Measurements from ENCODE around the gene CRYZL1. TPM values are rescaled to one million over a fixed set of nuclear protein-coding genes. Genes with fewer than 3 reads are reported as not detected.
"Not testable (repeated sequence)": the region's sequence is repeated elsewhere in the genome, so short reads cannot be mapped to it uniquely, and the experiment has no call there.

Gene CRYZL1
- total RNA-seq: 10 to 100 TPM; 39.2 to 45.7 TPM

DNA sequence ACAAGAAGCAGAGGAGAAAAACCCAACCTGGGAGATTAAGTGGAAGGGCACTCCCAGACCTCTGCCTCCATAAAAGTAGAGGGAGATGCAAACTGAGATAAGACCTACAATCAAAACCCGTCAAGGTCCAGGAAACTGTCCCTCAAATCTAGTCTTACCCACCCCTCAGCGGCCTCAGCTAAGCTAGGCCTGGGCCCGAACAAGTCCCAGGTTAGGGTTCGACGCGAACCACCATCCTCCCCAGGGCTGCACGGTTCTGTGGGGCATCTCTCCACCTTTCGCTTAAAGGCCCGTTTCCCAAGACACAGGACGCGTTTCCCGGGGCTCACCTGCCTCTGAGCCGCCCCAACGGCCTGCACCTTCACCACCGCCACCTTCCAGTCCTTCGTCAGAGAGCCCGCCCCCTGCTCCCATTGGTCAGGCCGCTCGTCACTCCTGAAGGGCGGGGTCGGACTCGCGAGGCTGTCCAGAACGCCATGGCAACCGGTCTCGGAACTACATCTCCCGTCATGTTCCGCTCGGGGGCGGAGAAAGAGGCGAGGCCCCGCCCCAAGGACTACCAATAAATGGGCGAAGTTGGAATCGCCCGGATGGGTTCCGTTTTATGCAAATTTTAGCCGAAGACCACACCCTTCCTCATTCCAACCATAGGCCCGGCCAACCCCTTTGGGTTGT, at the start of gene CRYZL1:
CRYZL1 (minus strand) TSS at position 390 of the 675 bp plus-strand sequence. CDS start 10,190 bp downstream, outside the sequence.
- Mint-ChIP-seq H3K27me3 (peaks cover 28% of the 10 kb centered on the region), H3K4me1 (peaks cover 17% of the 10 kb centered on the region), H3K9me3 (no peaks in the 10 kb centered on the region), H3K4me3 (peak within 1 kb of the TSS; percentile 99), H3K27ac (peak within 1 kb of the TSS; percentile 94), H3K36me3 (peaks cover 8% of the 10 kb centered on the region)
- DNase-seq (peak; percentile 99), ATAC-seq (ENCODE audit: low read depth) (peak; percentile 79)
- POLR2A ChIA-PET: interaction anchor here (1.5 kb wide), 1 partner anchor 161 kb away, joined by 5 read pairs; the partner anchor contains the start of gene TMEM50B

DNA sequence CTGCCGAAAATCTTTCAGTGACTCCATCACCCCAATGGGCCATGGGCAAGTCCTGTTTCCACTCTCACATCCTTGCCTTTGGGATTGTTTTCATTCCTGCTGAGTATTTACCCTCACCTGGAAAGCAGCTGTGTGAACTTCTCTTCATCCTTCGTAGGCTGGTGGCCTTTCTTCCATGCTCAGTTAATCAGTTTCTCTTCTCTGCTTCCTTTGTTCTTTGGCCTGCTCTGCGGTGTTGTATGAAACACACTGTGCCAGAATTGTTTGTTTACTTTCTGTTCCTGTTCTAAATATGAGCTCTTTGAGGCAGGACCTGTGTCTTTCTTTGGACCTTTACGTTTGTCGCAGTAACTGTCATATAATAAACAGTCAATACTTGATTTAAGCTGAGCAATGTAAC, 49.3 kb upstream of the CRYZL1 start:
- ATAC-seq (ENCODE audit: low read depth) (no peak), DNase-seq (no peak)
- Mint-ChIP-seq H3K4me3 (no peak overlapping the region), H3K27me3 (peaks cover 3% of the 10 kb centered on the region), H3K4me1 (no peaks in the 10 kb centered on the region), H3K9me3 (no peaks in the 10 kb centered on the region), H3K27ac (no peak overlapping the region), H3K36me3 (no peaks in the 10 kb centered on the region)
- POLR2A ChIA-PET: no interaction called here

DNA sequence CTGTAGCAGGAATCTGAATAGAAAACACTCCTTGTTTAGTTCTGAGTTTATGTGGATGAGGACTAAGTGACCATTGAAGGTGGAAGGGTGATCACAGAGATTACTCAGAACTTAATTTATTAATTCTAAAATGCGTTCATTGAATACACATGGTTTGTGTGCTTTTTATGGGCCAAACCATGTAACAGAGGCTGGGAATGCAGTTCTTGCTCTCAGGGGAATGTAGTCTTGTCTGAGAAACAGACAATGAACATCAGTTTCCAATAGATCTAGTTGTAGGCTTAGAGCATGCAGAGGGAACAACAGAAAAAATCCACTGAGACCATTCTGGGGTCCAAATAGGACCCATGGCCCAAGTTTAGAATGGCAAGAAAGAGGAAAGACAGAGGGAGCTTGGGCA, 46.8 kb upstream of the CRYZL1 start:
- Mint-ChIP-seq H3K36me3 (no peaks in the 10 kb centered on the region), H3K9me3 (no peaks in the 10 kb centered on the region), H3K4me3 (no peak overlapping the region), H3K4me1 (no peaks in the 10 kb centered on the region), H3K27me3 (peaks cover 21% of the 10 kb centered on the region), H3K27ac (no peak overlapping the region)
- DNase-seq (no peak), ATAC-seq (ENCODE audit: low read depth) (no peak)
- POLR2A ChIA-PET: no interaction called here

DNA sequence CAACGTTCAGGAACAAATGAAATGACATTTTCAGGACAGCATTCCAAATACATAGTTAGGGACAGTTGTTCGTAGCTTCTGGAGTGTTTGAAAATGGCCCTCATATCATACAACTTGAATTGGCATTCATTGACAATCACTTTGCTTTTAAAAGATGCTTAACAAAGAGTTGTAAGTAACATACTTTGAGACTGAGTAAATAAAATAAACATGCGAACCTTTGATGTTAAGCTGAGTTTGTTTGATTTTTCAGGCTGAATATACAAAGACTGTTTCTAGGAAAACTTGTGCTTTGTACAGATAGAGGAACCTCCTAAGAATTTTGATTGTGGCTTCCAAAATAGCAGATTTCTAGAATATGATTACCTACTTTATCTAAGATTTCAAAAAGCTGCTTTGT, 46.1 kb upstream of the CRYZL1 start:
- Mint-ChIP-seq H3K27ac (no peak overlapping the region), H3K36me3 (no peaks in the 10 kb centered on the region), H3K9me3 (no peaks in the 10 kb centered on the region), H3K4me3 (no peak overlapping the region), H3K4me1 (no peaks in the 10 kb centered on the region), H3K27me3 (peaks cover 21% of the 10 kb centered on the region)
- ATAC-seq (ENCODE audit: low read depth) (no peak), DNase-seq (no peak)
- POLR2A ChIA-PET: no interaction called here

DNA sequence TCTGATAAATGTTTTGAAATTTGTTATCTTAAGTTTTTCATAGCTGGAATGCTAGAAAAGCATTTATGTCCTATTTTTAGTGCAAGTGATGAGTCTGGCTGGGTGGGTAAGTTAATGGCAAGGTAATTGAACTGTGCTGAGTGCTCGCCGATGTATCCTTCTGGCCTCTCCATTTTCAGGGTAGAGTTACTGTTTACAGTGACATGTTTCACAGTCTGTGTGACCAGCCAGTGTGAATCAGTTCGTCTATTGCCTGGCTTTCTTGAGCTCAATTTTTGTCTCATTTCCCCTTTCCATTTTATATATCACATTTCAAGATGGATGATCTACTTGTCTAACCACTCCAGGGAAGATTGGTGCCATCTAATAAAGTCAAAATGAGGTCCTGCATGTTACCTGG, 44.8 kb upstream of the CRYZL1 start:
- no peaks in the 10 kb centered on the region for H3K36me3 Mint-ChIP-seq
- peaks cover 21% of the 10 kb centered on the region for H3K27me3 Mint-ChIP-seq
- POLR2A ChIA-PET: no interaction called here
- H3K9me3 Mint-ChIP-seq: no peaks in the 10 kb centered on the region
- no peak overlapping the region for H3K4me3 Mint-ChIP-seq
- DNase-seq: no peak
- no peaks in the 10 kb centered on the region for H3K4me1 Mint-ChIP-seq
- ATAC-seq (ENCODE audit: low read depth): no peak
- no peak overlapping the region for H3K27ac Mint-ChIP-seq

DNA sequence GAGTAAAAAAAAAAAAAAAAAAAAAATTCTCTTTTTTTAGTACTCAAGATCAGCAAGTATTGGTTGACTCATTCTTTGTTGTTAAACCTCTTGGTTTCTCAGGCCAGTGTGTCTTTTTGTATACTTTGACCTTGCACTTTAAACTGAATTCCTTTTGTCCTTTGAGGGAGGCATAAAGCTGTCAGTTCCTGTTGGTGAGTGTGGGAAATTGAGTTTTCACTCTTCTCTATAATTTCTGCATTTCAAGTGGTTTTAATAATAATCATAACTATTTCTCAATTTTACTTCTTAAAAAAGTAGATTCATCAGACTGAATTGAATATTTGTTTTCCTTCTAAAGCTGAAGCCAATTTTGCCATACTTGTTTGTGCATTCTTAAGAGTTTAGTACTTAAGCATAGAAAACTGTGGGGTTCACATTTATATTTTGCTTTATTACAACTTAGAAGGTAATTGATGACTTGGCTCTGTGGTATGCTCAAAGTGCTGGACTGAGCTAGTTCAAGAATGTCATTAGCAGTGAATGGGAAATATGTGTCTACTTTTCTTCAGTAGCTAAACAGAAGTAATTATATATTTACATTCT, 44.2 kb upstream of the CRYZL1 start:
- no peaks in the 10 kb centered on the region for H3K4me1 Mint-ChIP-seq
- POLR2A ChIA-PET: no interaction called here
- H3K4me3 Mint-ChIP-seq: no peak overlapping the region
- H3K36me3 Mint-ChIP-seq: no peaks in the 10 kb centered on the region
- no peak for DNase-seq
- no peak overlapping the region for H3K27ac Mint-ChIP-seq
- peaks cover 21% of the 10 kb centered on the region for H3K27me3 Mint-ChIP-seq
- ATAC-seq (ENCODE audit: low read depth): no peak
- no peaks in the 10 kb centered on the region for H3K9me3 Mint-ChIP-seq

DNA sequence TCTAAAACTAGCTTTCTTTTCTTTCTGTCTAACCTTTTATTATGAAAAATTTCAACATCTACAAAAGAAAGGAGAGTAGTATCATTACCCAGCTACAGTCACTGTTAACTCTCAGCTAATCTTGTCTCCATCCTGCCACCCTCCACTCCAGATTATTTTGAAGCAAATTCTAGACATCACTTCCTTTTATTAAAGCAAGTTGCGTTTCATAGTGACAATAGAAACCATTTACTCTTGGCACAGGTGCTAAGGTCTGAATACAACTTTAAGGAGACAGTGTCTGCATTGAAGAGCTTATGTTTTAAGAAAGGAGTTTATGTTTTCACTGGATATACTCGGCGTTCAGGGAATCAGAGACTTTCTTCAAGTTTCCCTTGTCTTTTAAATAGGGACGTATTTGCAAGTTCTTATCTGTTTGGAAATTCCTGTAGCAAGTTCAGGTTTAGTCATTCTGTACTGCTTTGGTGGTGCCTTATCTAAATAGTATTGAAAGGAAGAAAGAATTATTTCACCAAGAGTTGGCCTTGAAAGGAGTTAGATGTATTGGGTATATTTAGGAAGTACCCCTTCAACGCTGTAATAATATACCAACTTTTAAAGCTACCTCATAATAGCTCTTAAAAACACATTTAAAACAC, 43.5 kb upstream of the CRYZL1 start:
- Mint-ChIP-seq H3K36me3 (no peaks in the 10 kb centered on the region), H3K4me1 (no peaks in the 10 kb centered on the region), H3K4me3 (no peak overlapping the region), H3K27me3 (peaks cover 21% of the 10 kb centered on the region), H3K27ac (no peak overlapping the region), H3K9me3 (no peaks in the 10 kb centered on the region)
- ATAC-seq (ENCODE audit: low read depth): no peak
- POLR2A ChIA-PET: no interaction called here
- no peak for DNase-seq

DNA sequence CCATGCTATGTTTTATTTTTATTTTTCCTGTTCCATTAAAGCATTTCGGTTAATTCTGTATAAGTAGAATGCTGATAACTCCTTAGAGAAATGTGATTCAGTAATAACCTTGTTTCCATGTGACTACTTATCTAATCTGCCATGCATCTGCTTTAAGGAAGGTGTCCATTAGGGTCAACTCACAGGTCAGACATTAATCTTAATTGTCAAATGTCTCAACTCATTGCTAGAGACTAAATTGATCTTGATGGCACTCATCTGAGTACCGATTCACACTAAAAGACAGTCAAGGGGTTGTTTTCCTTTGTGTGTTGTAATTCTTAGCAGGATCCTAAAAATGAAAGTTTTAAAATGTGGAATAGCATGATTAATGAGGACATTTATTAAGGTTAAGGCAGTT, 42.5 kb upstream of the CRYZL1 start:
- POLR2A ChIA-PET: no interaction called here
- Mint-ChIP-seq H3K9me3 (no peaks in the 10 kb centered on the region), H3K27me3 (peaks cover 21% of the 10 kb centered on the region), H3K4me3 (no peak overlapping the region), H3K27ac (no peak overlapping the region), H3K4me1 (no peaks in the 10 kb centered on the region), H3K36me3 (no peaks in the 10 kb centered on the region)
- DNase-seq (no peak), ATAC-seq (ENCODE audit: low read depth) (no peak)

DNA sequence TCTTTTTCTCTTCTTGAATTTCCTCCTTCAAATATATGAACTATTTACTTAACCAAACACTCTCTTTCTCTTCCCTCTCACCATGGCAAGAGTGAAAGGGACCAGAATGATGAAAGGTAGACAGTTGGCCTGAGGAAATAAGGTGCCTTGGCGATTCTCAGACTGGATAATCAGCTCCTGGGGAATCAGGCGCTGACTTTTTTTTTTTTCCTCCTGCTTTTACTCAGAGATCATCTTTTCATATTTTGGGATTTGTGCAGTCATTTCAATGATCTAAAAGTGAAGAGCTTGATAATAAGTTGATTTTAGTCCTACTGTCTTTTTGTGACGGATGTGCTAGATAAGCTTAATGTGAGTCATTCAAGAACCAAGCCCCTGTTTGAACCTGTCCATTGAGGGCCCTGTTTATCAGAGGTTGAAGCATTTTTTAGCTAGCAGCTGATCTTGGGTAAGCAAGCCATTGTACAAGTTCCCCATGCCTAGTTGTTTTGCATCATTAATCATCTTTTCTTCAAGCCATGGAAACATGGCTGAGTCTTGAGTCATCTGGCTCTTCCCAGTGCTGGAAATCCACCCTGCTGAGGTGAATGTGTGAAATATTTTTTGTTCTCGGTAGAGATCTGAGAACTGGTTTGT, 41.6 kb upstream of the CRYZL1 start:
- H3K4me1 Mint-ChIP-seq: no peaks in the 10 kb centered on the region
- no peak for DNase-seq
- no peak overlapping the region for H3K27ac Mint-ChIP-seq
- H3K27me3 Mint-ChIP-seq: peaks cover 21% of the 10 kb centered on the region
- no peaks in the 10 kb centered on the region for H3K36me3 Mint-ChIP-seq
- POLR2A ChIA-PET: no interaction called here
- no peaks in the 10 kb centered on the region for H3K9me3 Mint-ChIP-seq
- H3K4me3 Mint-ChIP-seq: no peak overlapping the region
- ATAC-seq (ENCODE audit: low read depth): no peak

DNA sequence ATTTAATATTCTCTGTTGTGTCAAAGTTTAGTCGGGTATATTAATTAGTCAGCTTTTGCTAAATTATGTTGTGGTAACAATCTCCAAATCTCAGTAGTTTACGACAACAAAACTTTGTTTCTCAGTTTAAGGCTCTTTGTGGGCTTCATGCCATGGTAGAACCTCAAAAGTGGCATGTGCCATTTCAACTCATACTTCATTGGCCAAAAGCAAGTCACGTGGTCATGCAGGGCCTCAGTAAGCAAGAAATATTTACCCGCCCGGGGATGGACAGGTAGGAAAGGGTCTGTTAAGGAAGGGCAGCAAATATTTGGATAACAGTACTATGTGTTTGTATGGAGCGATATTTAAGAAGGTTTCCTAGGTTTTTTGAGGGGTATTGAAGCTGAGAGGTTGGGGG, 39.3 kb upstream of the CRYZL1 start:
- H3K4me3 Mint-ChIP-seq: no peak overlapping the region
- no peak for DNase-seq
- H3K27me3 Mint-ChIP-seq: peaks cover 18% of the 10 kb centered on the region
- H3K27ac Mint-ChIP-seq: no peak overlapping the region
- no peaks in the 10 kb centered on the region for H3K4me1 Mint-ChIP-seq
- POLR2A ChIA-PET: no interaction called here
- no peaks in the 10 kb centered on the region for H3K9me3 Mint-ChIP-seq
- ATAC-seq (ENCODE audit: low read depth): no peak
- no peaks in the 10 kb centered on the region for H3K36me3 Mint-ChIP-seq

DNA sequence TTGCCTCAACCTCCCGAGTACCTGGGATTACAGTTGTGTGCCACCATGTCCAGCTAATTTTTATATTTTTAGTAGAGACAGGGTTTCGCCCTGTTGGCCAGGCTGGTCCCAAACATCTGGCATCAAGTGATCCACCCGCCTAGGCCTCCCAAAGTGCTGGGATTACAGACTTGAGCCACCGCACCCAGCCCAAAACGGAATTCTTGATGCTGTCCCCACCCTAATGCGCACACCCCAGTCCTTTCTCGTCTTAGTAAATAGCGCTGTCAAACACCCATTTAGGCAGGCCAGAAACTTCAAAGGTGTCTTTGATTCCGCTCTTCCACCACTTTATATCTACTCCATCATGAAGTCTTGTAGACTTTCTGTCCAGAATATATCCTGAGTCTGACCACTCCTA, 35.9 kb upstream of the CRYZL1 start:
- ATAC-seq (ENCODE audit: low read depth) (no peak), DNase-seq (no peak)
- POLR2A ChIA-PET: interaction anchor here (0.7 kb wide), 1 partner anchor 42 kb away, joined by 4 read pairs; no protein-coding TSS in a partner anchor
- no peak overlapping the region for H3K4me3 Mint-ChIP-seq
- H3K36me3 Mint-ChIP-seq: no peaks in the 10 kb centered on the region
- H3K4me1 Mint-ChIP-seq: no peaks in the 10 kb centered on the region
- no peaks in the 10 kb centered on the region for H3K9me3 Mint-ChIP-seq
- H3K27ac Mint-ChIP-seq: no peak overlapping the region
- no peaks in the 10 kb centered on the region for H3K27me3 Mint-ChIP-seq

DNA sequence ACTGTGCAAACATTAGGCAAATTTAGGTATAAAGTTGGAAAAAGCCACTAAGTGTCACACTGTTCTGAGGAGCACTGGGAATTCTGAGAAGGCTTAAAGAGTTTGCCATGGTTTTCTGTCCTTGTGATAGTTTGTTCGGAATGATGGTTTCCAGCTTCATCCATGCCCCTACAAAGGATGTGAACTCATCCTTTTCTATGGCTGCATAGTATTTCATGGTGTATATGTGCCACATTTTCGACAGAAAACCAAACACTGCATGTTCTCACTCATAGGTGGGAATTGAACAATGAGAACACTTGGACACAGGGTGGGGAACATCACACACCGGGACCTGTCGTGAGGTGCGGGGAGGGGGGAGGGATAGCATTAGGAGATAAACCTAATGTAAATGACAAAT, 35.1 kb upstream of the CRYZL1 start:
- not testable (repeated sequence) for H3K4me3 Mint-ChIP-seq

DNA sequence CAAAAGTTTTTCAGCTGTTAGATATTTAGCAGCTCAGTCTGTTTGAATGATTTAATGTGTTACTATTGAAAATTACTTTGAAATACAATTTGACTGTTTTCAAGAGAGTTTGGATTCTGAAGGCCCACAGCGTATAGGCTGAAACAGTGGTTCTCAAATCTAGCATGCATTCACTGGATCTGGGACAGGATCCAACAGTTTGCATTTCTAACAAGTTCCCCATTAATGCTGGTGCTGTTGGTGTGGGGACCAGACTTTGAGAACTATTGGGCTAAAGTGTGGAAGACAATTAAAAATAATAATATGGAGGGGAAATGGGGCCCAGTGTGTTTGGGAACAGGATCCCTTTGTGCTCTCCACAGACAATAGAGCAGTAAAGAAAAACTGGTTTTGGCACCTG, 32.7 kb upstream of the CRYZL1 start:
- H3K4me1 Mint-ChIP-seq: no peaks in the 10 kb centered on the region
- no peaks in the 10 kb centered on the region for H3K36me3 Mint-ChIP-seq
- no peak for ATAC-seq (ENCODE audit: low read depth)

More for the DNA sequence above, 35.1 kb upstream of the CRYZL1 start:
- H3K9me3 Mint-ChIP-seq; H3K27me3 Mint-ChIP-seq; H3K4me1 Mint-ChIP-seq; ATAC-seq (ENCODE audit: low read depth); H3K27ac Mint-ChIP-seq; DNase-seq; POLR2A ChIA-PET; H3K36me3 Mint-ChIP-seq: not testable (repeated sequence)

DNA sequence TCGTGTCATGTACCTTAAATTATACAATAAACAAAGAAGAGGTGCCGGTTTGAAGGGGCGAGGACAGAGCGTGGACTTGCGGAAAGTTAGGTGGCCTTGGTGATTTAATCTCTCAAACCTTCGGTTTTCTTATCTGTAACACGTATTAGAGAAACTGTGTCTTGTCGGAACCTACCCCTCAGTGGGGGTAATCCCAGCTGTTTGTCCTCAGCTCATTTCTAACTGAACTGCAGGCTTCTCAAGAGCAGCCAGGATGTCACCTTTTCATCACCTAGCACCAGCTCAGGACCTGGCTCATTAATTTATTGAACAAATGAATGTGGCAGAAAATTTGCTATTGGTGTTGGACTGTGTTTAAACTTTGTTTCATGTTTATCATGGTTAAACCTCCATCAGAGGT, 31.9 kb upstream of the CRYZL1 start:
- POLR2A ChIA-PET: no interaction called here
- no peaks in the 10 kb centered on the region for H3K4me1 Mint-ChIP-seq

More for the DNA sequence above, 32.7 kb upstream of the CRYZL1 start:
- POLR2A ChIA-PET: no interaction called here
- Mint-ChIP-seq H3K27ac (no peak overlapping the region), H3K9me3 (no peaks in the 10 kb centered on the region), H3K4me3 (no peak overlapping the region), H3K27me3 (no peaks in the 10 kb centered on the region)
- no peak for DNase-seq

More for the DNA sequence above, 31.9 kb upstream of the CRYZL1 start:
- H3K27ac Mint-ChIP-seq: no peak overlapping the region
- no peaks in the 10 kb centered on the region for H3K9me3 Mint-ChIP-seq
- H3K4me3 Mint-ChIP-seq: no peak overlapping the region
- ATAC-seq (ENCODE audit: low read depth) (no peak), DNase-seq (no peak)
- no peaks in the 10 kb centered on the region for H3K27me3 Mint-ChIP-seq
- H3K36me3 Mint-ChIP-seq: no peaks in the 10 kb centered on the region

Data from activated naive CD8-positive, alpha-beta T cell treated with anti-CD3 and anti-CD28 coated beads, Interleukin-2, amount 10 ng/mL, durations not matched to agents 7 days and 5 days (primary cell).